GM12874 (cell line): ENCODE results near the gene RHBDL1.

Source experiments
- CTCF ChIP-seq: IDR thresholded peaks from 2 replicates; pipeline ENCODE4 v1.5.1; 2011; ENCODE audit warnings: low read depth, mild to moderate bottlenecking, control low read depth, low read length, moderate library complexity; ENCODE audit not compliant: insufficient read depth

RHBDL1 gene

GRCh38 chr16:629833-630248, 45.6 kb upstream of the RHBDL1 start:
- TF ChIP-seq CTCF, result no peak

GRCh38 chr16:630249-630814, 45.1 kb upstream of the RHBDL1 start:
- TF ChIP-seq CTCF, result no peak

GRCh38 chr16:630815-631405, 44.6 kb upstream of the RHBDL1 start, which contains the start of gene WFIKKN1:
WFIKKN1 (plus strand) TSS chr16:630985; CDS start chr16:631254, 269 bp downstream.
- no peak for TF ChIP-seq CTCF

GRCh38 chr16:631808-632358, 43.6 kb upstream of the RHBDL1 start:
- no peak for TF ChIP-seq CTCF

- TF ChIP-seq CTCF, result no peak
Measured at GRCh38 chr16:632486-633335, 42.8 kb upstream of the RHBDL1 start.

GRCh38 chr16:633336-634050, 42.0 kb upstream of the RHBDL1 start:
- TF ChIP-seq CTCF, result no peak
